Mesendoderm (in vitro differentiated cells): Measurements from ENCODE around the gene KRT17.
"Not testable (repeated sequence)": the region's sequence is repeated elsewhere in the genome, so short reads cannot be mapped to it uniquely, and the experiment has no call there.

Experiments
- DNase-seq: peaks from one replicate; pipeline ENCODE4 v3.0.0; 2013
- H2AK5ac ChIP-seq: 2 replicates; pipeline ENCODE4 v1.6.1; 2013; ENCODE audit warnings: low read length, inconsistent platforms
- H2BK120ac ChIP-seq: 2 replicates; pipeline ENCODE4 v1.6.1; 2013; ENCODE audit warnings: low read depth, mild to moderate bottlenecking, low read length, moderate library complexity, mixed read lengths
- H2BK15ac ChIP-seq: replicated peaks from 2 replicates; pipeline ENCODE4 v1.6.1; 2013; ENCODE audit warnings: low read depth, mild to moderate bottlenecking, moderate library complexity
- H2BK5ac ChIP-seq: 2 replicates; pipeline ENCODE4 v1.6.1; 2013; ENCODE audit warnings: low read length, inconsistent platforms
- H3K18ac ChIP-seq: 2 replicates; pipeline ENCODE4 v1.6.1; 2013; ENCODE audit warnings: mild to moderate bottlenecking, low read length, mixed read lengths
- H3K23ac ChIP-seq: one replicate; pipeline ENCODE4 v1.6.1; 2013; ENCODE audit warnings: low read length
- H3K27ac ChIP-seq: 2 replicates; pipeline ENCODE4 v1.5.1; 2013; ENCODE audit warnings: low read depth, mild to moderate bottlenecking, inconsistent platforms, low read length, moderate library complexity
- H3K27me3 ChIP-seq: 2 replicates; pipeline ENCODE4 v1.6.1; 2013; ENCODE audit warnings: low read length, control low read depth, mild to moderate bottlenecking, inconsistent platforms; ENCODE audit not compliant: insufficient read depth, poor library complexity
- H3K36me3 ChIP-seq: 2 replicates; pipeline ENCODE4 v1.6.1; 2013; ENCODE audit warnings: low read length, inconsistent platforms; ENCODE audit not compliant: control insufficient read depth, insufficient read depth
- H3K4ac ChIP-seq: one replicate; pipeline ENCODE4 v1.6.1; 2013; ENCODE audit warnings: low read depth, mild to moderate bottlenecking, low read length, moderate library complexity
- H3K4me1 ChIP-seq: 2 replicates; pipeline ENCODE4 v1.6.1; 2013; ENCODE audit warnings: low read depth, low read length, inconsistent platforms; ENCODE audit not compliant: control insufficient read depth
- H3K4me2 ChIP-seq: 2 replicates; pipeline ENCODE4 v1.6.1; 2013; ENCODE audit warnings: low read length
- H3K4me3 ChIP-seq: 2 replicates; pipeline ENCODE4 v1.5.1; 2013; ENCODE audit warnings: mild to moderate bottlenecking, low read length
- H3K56ac ChIP-seq: one replicate; pipeline ENCODE4 v1.6.1; 2013; ENCODE audit warnings: low read length
- H3K79me1 ChIP-seq: 2 replicates; pipeline ENCODE4 v1.6.1; 2013; ENCODE audit warnings: low read length, inconsistent platforms
- H3K79me2 ChIP-seq: 2 replicates; pipeline ENCODE4 v1.6.1; 2013; ENCODE audit warnings: mild to moderate bottlenecking, low read length; ENCODE audit not compliant: control insufficient read depth, insufficient read depth
- H3K9ac ChIP-seq: 2 replicates; pipeline ENCODE4 v1.6.1; 2013; ENCODE audit warnings: low read length, inconsistent platforms
- H4K5ac ChIP-seq: one replicate; pipeline ENCODE4 v1.6.1; 2013; ENCODE audit warnings: low read length
- H4K8ac ChIP-seq: one replicate; pipeline ENCODE4 v1.6.1; 2013; ENCODE audit warnings: low read depth, mild to moderate bottlenecking, control low read depth, low read length, moderate library complexity
- WGBS: extraction: QIAGEN DNeasy Blood & Tissue Kit; methylation state at CpG from one replicate; pipeline ENCODE4 v1.1.7; 2013; ENCODE audit warnings: low lambda C conversion rate, missing lambda C conversion rate; ENCODE audit not compliant: insufficient coverage; ENCODE audit errors: extremely low coverage; 5-methylcytosine and 5-hydroxymethylcytosine counted together

KRT17 gene

DNA sequence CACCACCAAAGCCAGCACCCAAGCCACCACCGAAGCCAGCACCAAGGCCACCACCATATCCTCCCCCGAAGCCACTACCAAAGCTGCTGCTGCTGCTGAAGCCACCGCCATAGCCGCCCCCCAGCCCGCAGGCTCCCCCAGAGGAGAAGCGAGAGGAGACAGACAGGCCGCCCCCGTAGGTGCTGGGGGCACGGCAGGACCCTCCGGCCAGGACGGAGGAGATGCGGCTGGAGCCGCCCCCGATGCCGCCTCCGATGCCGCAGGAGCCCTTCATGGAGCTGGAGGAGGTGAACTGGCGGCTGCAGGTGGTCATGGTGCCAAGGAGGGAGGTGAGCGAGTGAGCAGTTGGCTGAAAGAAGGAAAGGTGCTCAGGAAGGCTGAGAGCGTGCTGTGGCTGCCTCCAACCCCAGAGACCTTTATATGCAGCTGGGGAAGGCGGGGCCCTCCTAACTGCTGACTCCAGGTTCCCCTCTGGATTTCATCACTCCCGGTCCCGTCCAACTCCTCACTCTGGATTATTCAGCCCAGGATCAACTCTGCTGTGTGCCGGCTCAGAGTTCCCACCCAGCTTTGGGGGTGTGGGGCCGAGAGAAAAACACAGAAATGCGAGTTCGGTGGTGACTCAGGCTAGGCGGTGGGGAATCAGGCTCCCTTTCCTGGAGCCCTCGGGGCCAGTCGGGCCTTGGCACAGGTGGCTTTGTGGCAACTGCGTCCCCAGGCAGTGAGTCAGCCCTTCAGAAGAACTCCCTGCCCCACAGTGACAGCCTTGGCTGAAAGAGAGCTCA is 11.8 kb downstream of the KRT17 start, which contains the start of gene KRT16:
Gene KRT16, minus strand, starts transcription at position 392 of the 785 bp plus-strand sequence. Its CDS starts 79 bp downstream, at position 313.
- not testable (repeated sequence) for H3K27ac ChIP-seq, H3K4me2 ChIP-seq, H2AK5ac ChIP-seq, DNase-seq, H2BK15ac ChIP-seq, H2BK5ac ChIP-seq, H3K4me1 ChIP-seq, H3K18ac ChIP-seq, H3K36me3 ChIP-seq, H3K79me1 ChIP-seq, H3K23ac ChIP-seq, H3K27me3 ChIP-seq, H2BK120ac ChIP-seq, H3K4ac ChIP-seq, H4K5ac ChIP-seq, H3K4me3 ChIP-seq, H4K8ac ChIP-seq, H3K79me2 ChIP-seq, H3K9ac ChIP-seq, H3K56ac ChIP-seq
- no CpG with 5 or more reads among the region's 31 CpGs for WGBS

DNA sequence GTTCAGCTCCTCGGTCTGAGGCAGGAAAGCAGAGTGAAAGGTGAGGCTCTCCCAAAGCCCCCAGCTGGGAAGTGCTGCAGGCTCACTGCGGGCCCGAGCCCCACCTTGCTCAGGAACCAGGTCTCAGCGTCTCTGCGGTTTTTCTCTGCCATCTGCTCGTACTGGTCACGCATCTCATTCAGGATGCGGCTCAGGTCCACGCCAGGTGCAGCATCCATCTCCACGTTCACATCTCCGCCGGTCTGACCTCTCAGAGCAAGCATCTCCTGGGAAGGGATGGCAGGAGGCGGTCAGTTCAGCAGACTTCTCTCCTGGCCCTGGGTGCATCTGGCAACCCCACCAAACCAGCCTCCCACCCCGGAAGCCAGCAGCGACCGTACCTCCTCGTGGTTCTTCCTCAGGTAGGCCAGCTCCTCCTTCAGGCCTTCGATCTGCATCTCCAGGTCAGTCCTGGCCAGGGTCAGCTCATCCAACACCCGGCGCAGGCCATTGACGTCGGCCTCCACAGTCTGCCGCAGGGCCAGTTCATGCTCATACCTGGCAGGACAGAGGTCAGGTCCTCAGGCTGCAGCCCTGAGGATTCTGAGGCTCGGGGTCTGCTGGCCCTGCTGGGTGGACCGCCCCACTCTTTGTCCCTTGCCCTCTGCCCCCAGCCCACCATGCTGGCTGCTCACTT is 13.3 kb downstream of the KRT17 start:
- WGBS: no CpG with 5 or more reads among the region's 25 CpGs
- DNase-seq: no peak
- H3K27me3 ChIP-seq: no peaks in the 10 kb centered on the region

DNA sequence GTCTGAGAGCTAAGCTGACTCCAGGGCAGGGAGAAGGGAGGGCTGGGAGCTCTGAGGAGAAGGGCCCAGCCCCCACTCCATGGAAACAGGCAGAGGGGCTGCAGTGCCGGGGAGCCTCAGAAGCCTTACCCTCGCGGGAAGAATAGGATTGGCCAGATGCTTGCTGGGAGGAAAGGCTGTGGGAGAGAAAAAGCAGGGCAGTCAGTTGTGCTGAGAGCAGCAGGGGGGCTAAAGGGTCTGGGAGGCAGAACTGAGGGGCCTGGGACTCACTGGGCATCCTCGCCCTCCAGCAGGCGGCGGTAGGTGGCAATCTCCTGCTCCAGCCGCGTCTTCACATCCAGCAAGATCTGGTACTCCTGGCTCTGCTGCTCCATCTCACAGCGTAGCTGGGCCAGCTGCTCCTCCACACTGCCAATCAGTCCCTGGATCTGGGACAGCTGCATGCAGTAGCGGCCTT is 14.3 kb downstream of the KRT17 start:
- H4K5ac ChIP-seq, H3K27me3 ChIP-seq, H3K4me1 ChIP-seq, H2BK5ac ChIP-seq, H2BK120ac ChIP-seq, H3K4ac ChIP-seq, H3K9ac ChIP-seq, H2BK15ac ChIP-seq, H4K8ac ChIP-seq, H3K27ac ChIP-seq, H3K56ac ChIP-seq, H3K18ac ChIP-seq, H3K36me3 ChIP-seq, H3K79me1 ChIP-seq, H3K23ac ChIP-seq, H3K4me2 ChIP-seq, H3K79me2 ChIP-seq, H3K4me3 ChIP-seq, H2AK5ac ChIP-seq: not testable (repeated sequence)
- no CpG with 5 or more reads among the region's 10 CpGs for WGBS
- peak; percentile 61 for DNase-seq

More for the DNA sequence above, 13.3 kb downstream of the KRT17 start:
- Histone ChIP-seq H4K8ac (no peak overlapping the region), H3K27ac (no peak overlapping the region), H4K5ac (no peak overlapping the region), H3K23ac (no peak overlapping the region), H2BK5ac (no peak overlapping the region), H3K4me3 (no peak overlapping the region), H3K4me2 (no peak overlapping the region), H3K4me1 (no peaks in the 10 kb centered on the region), H3K18ac (no peak overlapping the region), H3K9ac (no peak overlapping the region), H2BK15ac (no peak overlapping the region), H3K4ac (no peak overlapping the region), H2AK5ac (no peak overlapping the region), H2BK120ac (no peak overlapping the region), H3K79me2 (no peaks in the 10 kb centered on the region), H3K56ac (no peak overlapping the region), H3K36me3 (no peaks in the 10 kb centered on the region), H3K79me1 (no peaks in the 10 kb centered on the region)

DNA sequence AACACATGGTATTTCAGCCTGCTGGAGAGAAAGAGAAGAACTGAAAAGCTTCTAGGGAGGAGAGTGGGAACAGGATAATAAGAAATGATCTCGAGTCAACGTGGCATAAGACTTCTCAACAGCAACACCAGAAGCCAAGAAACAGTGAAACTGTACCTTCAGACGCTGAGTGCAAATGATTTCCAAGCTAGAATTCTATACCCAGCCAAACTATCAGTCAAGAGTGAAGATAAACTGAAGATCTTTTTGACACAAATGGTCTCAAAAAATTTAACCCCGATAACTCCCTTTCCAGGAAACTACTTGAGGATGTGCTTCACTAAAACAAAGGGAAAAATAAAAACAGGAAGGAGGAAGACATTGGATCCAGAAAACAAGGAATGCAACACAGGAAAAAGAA is 17.4 kb downstream of the KRT17 start:
- not testable (repeated sequence) for H4K5ac ChIP-seq, DNase-seq, H4K8ac ChIP-seq, H3K79me2 ChIP-seq, H3K27ac ChIP-seq, H3K23ac ChIP-seq, H3K4ac ChIP-seq, H3K79me1 ChIP-seq, H3K56ac ChIP-seq, H3K4me3 ChIP-seq, H3K27me3 ChIP-seq, H2AK5ac ChIP-seq, H3K4me2 ChIP-seq, H2BK15ac ChIP-seq, H2BK5ac ChIP-seq, H3K4me1 ChIP-seq, H3K18ac ChIP-seq, H3K36me3 ChIP-seq, H2BK120ac ChIP-seq, H3K9ac ChIP-seq
- no CpG with 5 or more reads among the region's 4 CpGs for whole genome bisulfite sequencing

DNA sequence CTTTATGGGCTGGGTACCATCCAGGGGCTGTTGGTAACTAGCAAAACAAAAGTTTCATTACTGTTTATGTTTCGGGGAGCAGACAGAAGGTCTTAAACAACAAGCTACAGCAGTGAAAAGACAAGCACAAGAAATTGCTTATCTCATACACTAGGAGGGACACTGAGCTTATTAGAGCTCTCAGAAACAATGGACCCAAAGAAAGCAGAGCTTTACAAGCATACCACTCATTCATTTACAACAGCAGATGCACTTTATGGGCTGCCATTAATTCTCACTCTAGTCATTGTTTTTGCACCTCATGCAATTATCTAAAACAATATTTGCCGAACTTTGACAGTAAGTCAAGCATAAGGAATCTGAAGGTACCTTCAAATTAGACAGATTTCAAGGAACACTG is 21.9 kb downstream of the KRT17 start:
- Histone ChIP-seq H3K4me1 (no peaks in the 10 kb centered on the region), H3K36me3 (no peaks in the 10 kb centered on the region), H3K18ac (no peak overlapping the region), H4K8ac (no peak overlapping the region), H2BK120ac (no peak overlapping the region), H3K4me2 (no peak overlapping the region), H3K9ac (no peak overlapping the region), H2AK5ac (no peak overlapping the region), H3K79me1 (no peaks in the 10 kb centered on the region), H2BK5ac (no peak overlapping the region), H2BK15ac (no peak overlapping the region), H4K5ac (no peak overlapping the region), H3K4ac (no peak overlapping the region), H3K79me2 (no peaks in the 10 kb centered on the region), H3K27ac (no peak overlapping the region), H3K4me3 (no peak overlapping the region), H3K27me3 (no peaks in the 10 kb centered on the region), H3K23ac (no peak overlapping the region), H3K56ac (no peak overlapping the region)
- WGBS: no CpG with 5 or more reads among the region's 2 CpGs
- no peak for DNase-seq
